K562 (cell line): ENCODE data around the gene BLVRA. TPM values are rescaled to one million over a fixed set of nuclear protein-coding genes. Genes with fewer than 3 reads are reported as not detected.

Experiments used
- CAMTA2 ChIP-seq: fragments of 250-450 bp; sonication (Bioruptor Pico); conservative IDR thresholded peaks from 2 replicates; pipeline ENCODE4 v1.5.1; 2022
- CEBPB ChIP-seq: fragments of 450-650 bp; IDR thresholded peaks from 2 replicates; pipeline ENCODE4 v1.6.1; 2016; ENCODE audit warnings: missing genetic modification characterization, missing compliant biosample characterization
- EP300 ChIP-seq: IDR thresholded peaks from 2 replicates; pipeline ENCODE4 v1.6.1; 2012; ENCODE audit warnings: low read length, improper control_type of control experiment
- EP400 ChIP-seq: fragments of 450-650 bp; IDR thresholded peaks from 2 replicates; pipeline ENCODE4 v1.6.1; 2017; ENCODE audit warnings: antibody characterized with exemption, mild to moderate bottlenecking, moderate library complexity
- FOXP1 ChIP-seq: sonication (generic); formaldehyde crosslinking; IDR thresholded peaks from 2 replicates; pipeline ENCODE4 v1.8.0; 2022; ENCODE audit warnings: mild to moderate bottlenecking, missing genetic modification reagents
- MAFG ChIP-seq: fragments of 450-650 bp; conservative IDR thresholded peaks from 2 replicates; pipeline ENCODE4 v1.6.1; 2016; ENCODE audit warnings: missing genetic modification characterization, missing compliant biosample characterization
- MTA3 ChIP-seq: fragments of 450-650 bp; formaldehyde crosslinking; IDR thresholded peaks from 2 replicates; pipeline ENCODE4 v1.6.1; 2017; ENCODE audit warnings: mild to moderate bottlenecking, borderline replicate concordance
- MYC ChIP-seq, 2 experiments: fragments of 250-450 bp in 1 of 2; sonication (Bioruptor Pico) in 1 of 2; IDR thresholded peaks; 2 replicates each; pipeline versions ENCODE4 v1.5.1 to v1.6.1; 2012 to 2021; ENCODE audit warnings: low read depth in 2 of 2, borderline replicate concordance in 1 of 2, improper control_type of control experiment in 1 of 2, low read length in 1 of 2, mild to moderate bottlenecking in 1 of 2, moderate library complexity in 1 of 2
- SRSF7 ChIP-seq: fragments of 200-400 bp; formaldehyde crosslinking; optimal IDR thresholded peaks from 2 replicates; pipeline ENCODE3; 2017; ENCODE audit warnings: mild to moderate bottlenecking, low read depth, low read length
- TARDBP ChIP-seq: fragments of 450-650 bp; IDR thresholded peaks from 2 replicates; pipeline ENCODE4 v1.6.1; 2016
- TGIF2 ChIP-seq: sonication (generic); formaldehyde crosslinking; IDR thresholded peaks from 2 replicates; pipeline ENCODE4 v1.8.1; 2022; ENCODE audit warnings: mild to moderate bottlenecking, missing genetic modification reagents, moderate library complexity
- ZBTB17 ChIP-seq: fragments of 450-650 bp; formaldehyde crosslinking; IDR thresholded peaks from 2 replicates; pipeline ENCODE4 v1.4.0; 2020; ENCODE audit warnings: mild to moderate bottlenecking
- ZNF134 ChIP-seq: fragments of 250-450 bp; sonication (Bioruptor Pico); conservative IDR thresholded peaks from 2 replicates; pipeline ENCODE4 v1.4.0; 2020
- ZNF175 ChIP-seq: fragments of 200-800 bp; sonication (Bioruptor generic); IDR thresholded peaks from 2 replicates; pipeline ENCODE4 v1.6.1; 2016; ENCODE audit warnings: low read depth, mild to moderate bottlenecking, missing genetic modification characterization, missing compliant biosample characterization
- ZNF551 ChIP-seq: fragments of 250-450 bp; sonication (Bioruptor Pico); IDR thresholded peaks from 2 replicates; pipeline ENCODE4 v1.5.0; 2021; ENCODE audit warnings: mild to moderate bottlenecking, moderate library complexity
- polyA plus RNA-seq, 8 experiments: library from polyadenylated mRNA; depleted of rRNA in 4 of 8; stranded (reverse) in 5 of 8; unstranded in 3 of 8; fragments of >200 nt; fragmentation: Nextera tagmentation in 2 of 8; fragmentation: Illumina TruSeq in 1 of 8; extraction: Ambion mirVana in 2 of 8; extraction: Trizol in 1 of 8; gene quantifications; 2 replicates each; pipeline versions ENCODE4 v1.2.1 to v1.2.3, GENCODE V29; 2011 to 2014; ENCODE audit warnings: inconsistent platforms in 1 of 8, missing spikeins in 1 of 8
- total RNA-seq, 7 experiments: library from RNA; depleted of rRNA in 6 of 7; stranded (reverse); fragments of >200 nt in 6 of 7; fragmentation: Illumina TruSeq in 2 of 7; extraction: Trizol in 2 of 7; gene quantifications; 2 replicates each; pipeline versions ENCODE4 v1.2.1 to v1.2.3, GENCODE V29; 2011 to 2021; ENCODE audit warnings: low replicate concordance in 1 of 7
- TF ChIP-seq, protein P1 (sequence below): fragments of 250-450 bp; sonication (Bioruptor Pico); IDR thresholded peaks from 2 replicates; pipeline ENCODE4 v1.4.0; 2020; ENCODE audit warnings: mild to moderate bottlenecking, moderate library complexity
- TF ChIP-seq, protein P2 (sequence below): fragments of 250-450 bp; sonication (Bioruptor Pico); IDR thresholded peaks from 2 replicates; pipeline ENCODE4 v1.4.0; 2020; ENCODE audit warnings: mild to moderate bottlenecking, moderate library complexity
- TF ChIP-seq, protein P3 (sequence below): fragments of 450-650 bp; IDR thresholded peaks from 2 replicates; pipeline ENCODE4 v1.7.0; 2016; ENCODE audit warnings: borderline replicate concordance
- TF ChIP-seq, protein P4 (sequence below), 2 experiments: fragments of 450-650 bp in 1 of 2; sonication (generic) in 1 of 2; formaldehyde crosslinking in 1 of 2; IDR thresholded peaks in 1 of 2; conservative IDR thresholded peaks in 1 of 2; 2 replicates each; pipeline versions ENCODE4 v1.6.1 to v1.8.1; 2016 to 2023; ENCODE audit warnings: mild to moderate bottlenecking in 2 of 2, moderate library complexity in 2 of 2, inconsistent platforms in 1 of 2, missing genetic modification reagents in 1 of 2
- TF ChIP-seq, protein P5 (sequence below): fragments of 250-450 bp; sonication (Bioruptor Pico); IDR thresholded peaks from 2 replicates; pipeline ENCODE4 v1.8.0; 2021; ENCODE audit warnings: moderate library complexity, mild to moderate bottlenecking, inconsistent platforms

The BLVRA gene
- total and polyA plus RNA-seq, 9 of the 15 experiments (the other 6 are each of a cell fraction or from before 2014, with no cell fraction given), result 48.5 to 147 (median 61.5) TPM

DNA sequence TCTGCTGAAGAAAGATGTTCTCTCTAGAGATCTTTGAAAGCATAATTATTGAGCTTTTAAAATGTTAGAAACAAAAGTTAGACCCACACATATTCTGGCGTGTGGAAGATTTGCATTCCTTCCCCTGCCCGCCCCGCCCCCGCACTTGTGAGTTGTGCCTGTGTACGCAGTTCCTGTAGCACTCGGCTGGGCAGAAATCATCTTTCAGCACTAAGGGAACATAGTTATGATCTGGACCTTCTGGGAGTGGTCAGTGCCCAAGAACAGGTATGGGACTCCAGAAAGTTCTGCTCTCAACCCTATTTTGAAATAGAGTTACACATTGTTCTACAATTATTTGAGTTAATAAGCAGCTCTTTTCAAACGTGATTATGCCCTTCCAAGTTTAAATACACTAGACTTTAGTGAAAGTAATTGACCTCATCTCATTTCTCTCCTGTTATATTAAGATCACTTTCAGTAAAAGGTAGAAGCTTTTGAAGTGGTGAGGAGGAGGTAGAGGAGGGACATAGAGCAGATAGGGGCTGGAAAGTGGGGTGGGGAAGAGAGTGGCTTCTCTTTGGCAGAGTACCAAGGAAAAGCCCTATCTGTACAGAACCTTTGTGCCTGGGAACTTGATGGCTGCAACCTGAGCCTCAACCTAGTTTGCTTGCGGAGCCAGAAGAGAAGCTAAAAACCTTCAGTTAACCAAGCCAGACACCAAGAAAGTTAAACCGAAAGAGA lies 5.7 kb downstream of the BLVRA start (continued):
- TF ChIP-seq, protein P1, sequence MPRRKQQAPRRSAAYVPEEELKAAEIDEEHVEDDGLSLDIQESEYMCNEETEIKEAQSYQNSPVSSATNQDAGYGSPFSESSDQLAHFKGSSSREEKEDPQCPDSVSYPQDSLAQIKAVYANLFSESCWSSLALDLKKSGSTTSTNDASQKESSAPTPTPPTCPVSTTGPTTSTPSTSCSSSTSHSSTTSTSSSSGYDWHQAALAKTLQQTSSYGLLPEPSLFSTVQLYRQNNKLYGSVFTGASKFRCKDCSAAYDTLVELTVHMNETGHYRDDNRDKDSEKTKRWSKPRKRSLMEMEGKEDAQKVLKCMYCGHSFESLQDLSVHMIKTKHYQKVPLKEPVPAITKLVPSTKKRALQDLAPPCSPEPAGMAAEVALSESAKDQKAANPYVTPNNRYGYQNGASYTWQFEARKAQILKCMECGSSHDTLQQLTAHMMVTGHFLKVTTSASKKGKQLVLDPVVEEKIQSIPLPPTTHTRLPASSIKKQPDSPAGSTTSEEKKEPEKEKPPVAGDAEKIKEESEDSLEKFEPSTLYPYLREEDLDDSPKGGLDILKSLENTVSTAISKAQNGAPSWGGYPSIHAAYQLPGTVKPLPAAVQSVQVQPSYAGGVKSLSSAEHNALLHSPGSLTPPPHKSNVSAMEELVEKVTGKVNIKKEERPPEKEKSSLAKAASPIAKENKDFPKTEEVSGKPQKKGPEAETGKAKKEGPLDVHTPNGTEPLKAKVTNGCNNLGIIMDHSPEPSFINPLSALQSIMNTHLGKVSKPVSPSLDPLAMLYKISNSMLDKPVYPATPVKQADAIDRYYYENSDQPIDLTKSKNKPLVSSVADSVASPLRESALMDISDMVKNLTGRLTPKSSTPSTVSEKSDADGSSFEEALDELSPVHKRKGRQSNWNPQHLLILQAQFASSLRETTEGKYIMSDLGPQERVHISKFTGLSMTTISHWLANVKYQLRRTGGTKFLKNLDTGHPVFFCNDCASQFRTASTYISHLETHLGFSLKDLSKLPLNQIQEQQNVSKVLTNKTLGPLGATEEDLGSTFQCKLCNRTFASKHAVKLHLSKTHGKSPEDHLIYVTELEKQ (CRISPR knock-in tag), result no peak
- no peak for TF ChIP-seq ZNF134
- no peak for TF ChIP-seq CAMTA2
- TF ChIP-seq, protein P2, sequence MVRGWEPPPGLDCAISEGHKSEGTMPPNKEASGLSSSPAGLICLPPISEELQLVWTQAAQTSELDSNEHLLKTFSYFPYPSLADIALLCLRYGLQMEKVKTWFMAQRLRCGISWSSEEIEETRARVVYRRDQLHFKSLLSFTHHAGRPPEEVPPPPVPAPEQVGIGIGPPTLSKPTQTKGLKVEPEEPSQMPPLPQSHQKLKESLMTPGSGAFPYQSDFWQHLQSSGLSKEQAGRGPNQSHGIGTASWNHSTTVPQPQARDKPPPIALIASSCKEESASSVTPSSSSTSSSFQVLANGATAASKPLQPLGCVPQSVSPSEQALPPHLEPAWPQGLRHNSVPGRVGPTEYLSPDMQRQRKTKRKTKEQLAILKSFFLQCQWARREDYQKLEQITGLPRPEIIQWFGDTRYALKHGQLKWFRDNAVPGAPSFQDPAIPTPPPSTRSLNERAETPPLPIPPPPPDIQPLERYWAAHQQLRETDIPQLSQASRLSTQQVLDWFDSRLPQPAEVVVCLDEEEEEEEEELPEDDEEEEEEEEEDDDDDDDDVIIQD, result no peak
- no peak for TF ChIP-seq EP400
- TF ChIP-seq, protein P3, sequence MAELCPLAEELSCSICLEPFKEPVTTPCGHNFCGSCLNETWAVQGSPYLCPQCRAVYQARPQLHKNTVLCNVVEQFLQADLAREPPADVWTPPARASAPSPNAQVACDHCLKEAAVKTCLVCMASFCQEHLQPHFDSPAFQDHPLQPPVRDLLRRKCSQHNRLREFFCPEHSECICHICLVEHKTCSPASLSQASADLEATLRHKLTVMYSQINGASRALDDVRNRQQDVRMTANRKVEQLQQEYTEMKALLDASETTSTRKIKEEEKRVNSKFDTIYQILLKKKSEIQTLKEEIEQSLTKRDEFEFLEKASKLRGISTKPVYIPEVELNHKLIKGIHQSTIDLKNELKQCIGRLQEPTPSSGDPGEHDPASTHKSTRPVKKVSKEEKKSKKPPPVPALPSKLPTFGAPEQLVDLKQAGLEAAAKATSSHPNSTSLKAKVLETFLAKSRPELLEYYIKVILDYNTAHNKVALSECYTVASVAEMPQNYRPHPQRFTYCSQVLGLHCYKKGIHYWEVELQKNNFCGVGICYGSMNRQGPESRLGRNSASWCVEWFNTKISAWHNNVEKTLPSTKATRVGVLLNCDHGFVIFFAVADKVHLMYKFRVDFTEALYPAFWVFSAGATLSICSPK, result no peak
- no peak for TF ChIP-seq TARDBP
- no peak for TF ChIP-seq MAFG (tag)
- TF ChIP-seq ZBTB17, result no peak
- TF ChIP-seq MTA3, result no peak
- TF ChIP-seq CEBPB, result no peak
- TF ChIP-seq ZNF551 (CRISPR knock-in tag), result no peak
- TF ChIP-seq, protein P4, sequence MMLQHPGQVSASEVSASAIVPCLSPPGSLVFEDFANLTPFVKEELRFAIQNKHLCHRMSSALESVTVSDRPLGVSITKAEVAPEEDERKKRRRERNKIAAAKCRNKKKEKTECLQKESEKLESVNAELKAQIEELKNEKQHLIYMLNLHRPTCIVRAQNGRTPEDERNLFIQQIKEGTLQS (IDR thresholded peaks at IDR 0.05), result no peak
- TF ChIP-seq, protein P4 (CRISPR knock-in tag; conservative IDR thresholded peaks at IDR 0.05), result no peak
- TF ChIP-seq, protein P5, sequence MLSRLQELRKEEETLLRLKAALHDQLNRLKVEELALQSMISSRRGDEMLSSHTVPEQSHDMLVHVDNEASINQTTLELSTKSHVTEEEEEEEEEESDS (CRISPR knock-in tag), result no peak
- no peak for TF ChIP-seq TGIF2 (CRISPR knock-in tag)
- no peak for TF ChIP-seq FOXP1 (CRISPR knock-in tag)
- no peak for TF ChIP-seq SRSF7
- no peak; the same call in 1 of the 2 replicates for TF ChIP-seq EP300
- TF ChIP-seq ZNF175 (CRISPR knock-in tag), result no peak
- TF ChIP-seq MYC (IDR thresholded peaks at IDR 0.05; ENCODE audit: low read depth, low read length), result 0 out of 2 replicates have a peak, but pooled peaks have one; percentile 16
- TF ChIP-seq MYC (CRISPR knock-in tag; IDR thresholded peaks at IDR 0.05; ENCODE audit: borderline replicate concordance, low read depth), result no peak
